ENCODE data around the gene ATP5MK. TPM values are rescaled to one million over a fixed set of nuclear protein-coding genes. Genes with fewer than 3 reads are reported as not detected.
"Not testable (repeated sequence)": the region's sequence is repeated elsewhere in the genome, so short reads cannot be mapped to it uniquely, and the experiment has no call there.

The ATP5MK gene, protein sequence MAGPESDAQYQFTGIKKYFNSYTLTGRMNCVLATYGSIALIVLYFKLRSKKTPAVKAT
- 100 to 1,000 TPM; 459 to 475 TPM for total RNA-seq

DNA sequence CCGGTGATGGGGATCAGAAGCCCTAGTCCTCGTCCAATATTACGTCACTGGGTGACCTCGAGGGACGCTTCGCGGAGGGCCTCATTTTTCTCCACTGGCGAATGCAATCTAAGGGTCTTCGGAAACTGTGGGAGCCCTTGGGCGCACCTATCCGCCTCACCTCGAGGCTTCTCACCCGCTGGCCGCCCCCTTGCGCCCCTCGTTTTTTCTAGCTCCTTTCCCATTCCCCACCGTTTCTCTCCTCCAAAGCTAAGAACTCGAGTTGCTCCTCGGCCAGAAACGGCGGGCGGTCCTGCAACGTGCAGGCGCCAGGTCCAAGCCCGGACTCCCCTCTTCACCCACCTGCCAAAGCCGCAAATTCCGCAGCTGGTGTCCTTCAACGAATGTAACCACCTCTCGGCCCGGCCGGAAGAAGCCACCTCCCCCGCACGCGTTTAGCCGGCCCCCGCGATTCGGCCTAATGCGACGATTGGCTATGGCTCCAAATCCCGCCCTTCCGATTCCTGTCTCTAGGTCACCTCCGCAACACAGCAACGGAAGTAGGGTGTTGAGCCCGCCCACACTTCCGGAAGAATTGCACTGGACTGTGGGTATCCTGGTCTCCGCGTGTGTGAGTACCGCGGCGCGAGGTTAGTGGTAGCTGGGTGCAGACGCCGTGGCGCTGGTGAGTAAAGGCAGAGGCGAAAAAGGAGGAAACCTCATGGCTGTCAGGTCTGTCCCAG is at the start of gene ATP5MK, which contains the start of gene PDCD11:
TSS of gene ATP5MK (minus strand) at position 409 of the 722 bp plus-strand sequence. CDS start 4,018 bp downstream, outside the sequence.
TSS of gene PDCD11 (plus strand) at position 560 of the 722 bp plus-strand sequence. CDS start 1,801 bp downstream, outside the sequence.
- POLR2A ChIA-PET: interaction anchor here (0.6 to 1.5 kb wide), 5 partner anchors 19 to 387 kb away, joined by 4 to 9 read pairs (median 4); no protein-coding TSS in a partner anchor
- CTCF ChIA-PET: interaction anchor here (1.3 to 1.4 kb wide), 3 partner anchors 23 to 81 kb away, joined by 3 to 4 read pairs (median 4); partner anchors contain the start of gene PCGF6

- ChIA-PET CTCF (interaction anchor here (2.0 kb wide), 1 partner anchor 40 kb away, joined by 5 read pairs; no protein-coding TSS in a partner anchor), POLR2A (no interaction called here)
Measured at GRCh38 chr10:103445366-103445765, 49.1 kb upstream of the ATP5MK start.

DNA sequence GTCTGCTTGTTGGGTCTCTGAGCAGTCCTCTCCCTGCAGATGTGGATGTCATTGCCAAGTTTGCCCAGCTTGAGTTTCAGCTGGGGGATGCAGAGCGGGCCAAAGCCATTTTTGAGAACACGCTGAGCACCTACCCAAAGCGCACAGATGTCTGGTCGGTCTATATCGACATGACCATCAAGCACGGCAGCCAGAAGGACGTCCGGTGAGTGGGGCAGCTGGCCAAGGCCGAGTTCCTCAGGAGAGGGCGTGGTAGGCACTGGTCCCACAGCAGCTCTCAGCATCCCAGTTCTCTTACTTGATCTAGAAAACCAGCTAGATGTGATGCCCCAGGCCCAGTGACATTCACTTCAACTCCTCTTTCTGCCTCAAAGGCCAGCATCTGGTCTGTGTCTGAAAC is 48.2 kb upstream of the ATP5MK start:
- CTCF ChIA-PET: no interaction called here
- POLR2A ChIA-PET: no interaction called here

GRCh38 chr10:103443475-103444185 is 47.4 kb upstream of the ATP5MK start:
- ChIA-PET CTCF (no interaction called here), POLR2A (no interaction called here)

GRCh38 chr10:103442031-103442461 is 45.8 kb upstream of the ATP5MK start:
- ChIA-PET POLR2A (no interaction called here), CTCF (no interaction called here)

- POLR2A ChIA-PET: no interaction called here
- CTCF ChIA-PET: no interaction called here
Measured at GRCh38 chr10:103441611-103442010, 45.3 kb upstream of the ATP5MK start.

- ChIA-PET POLR2A (no interaction called here), CTCF (no interaction called here)
Measured at GRCh38 chr10:103441206-103441605, 44.9 kb upstream of the ATP5MK start.

DNA sequence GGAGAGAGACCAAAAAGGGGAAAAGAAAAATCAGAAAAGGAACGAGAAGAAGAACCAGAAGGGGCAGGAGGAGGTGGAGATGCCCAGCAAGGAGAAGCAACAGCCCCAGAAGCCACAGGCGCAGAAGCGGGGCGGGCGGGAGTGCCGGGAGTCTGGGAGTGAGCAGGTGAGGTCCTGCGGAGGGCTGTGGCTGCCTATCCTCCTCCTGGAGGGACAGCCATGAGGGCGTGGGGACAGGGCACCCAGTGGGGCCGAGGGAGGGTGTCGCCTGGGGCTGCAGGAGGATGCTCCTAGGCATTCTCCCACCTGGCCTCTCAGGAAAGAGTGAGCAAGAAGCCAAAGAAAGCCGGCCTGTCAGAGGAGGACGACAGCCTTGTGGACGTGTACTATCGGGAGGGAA is 44.1 kb upstream of the ATP5MK start:
- CTCF ChIA-PET: interaction anchor here (1.0 kb wide), 1 partner anchor 36 kb away, joined by 3 read pairs; no protein-coding TSS in a partner anchor

DNA sequence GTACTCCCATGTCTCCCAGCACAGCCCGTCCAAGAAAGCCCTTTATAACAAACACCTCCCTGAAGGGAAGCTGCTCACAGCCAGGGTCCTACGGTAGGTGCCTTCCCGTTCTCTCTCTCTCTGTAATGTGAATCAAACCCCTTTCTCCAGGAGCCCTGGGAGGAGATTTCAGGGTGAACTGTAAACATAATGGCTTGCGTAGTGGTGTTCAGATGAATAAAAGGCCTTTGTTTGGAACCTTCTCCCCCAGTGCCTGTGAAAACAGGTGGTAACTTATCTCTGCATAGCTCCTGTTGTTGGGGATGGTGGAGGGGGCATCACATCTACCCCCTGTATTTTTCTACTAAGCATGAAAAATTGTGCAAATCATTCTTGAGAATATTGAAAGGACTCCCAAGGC is 43.5 kb upstream of the ATP5MK start:
- CTCF ChIA-PET: interaction anchor here (1.0 to 1.4 kb wide), 2 partner anchors 9 to 37 kb away, joined by 3 read pairs; no protein-coding TSS in a partner anchor
- POLR2A ChIA-PET: interaction anchor here (0.5 kb wide), 1 partner anchor 248 kb away, joined by 5 read pairs; no protein-coding TSS in a partner anchor

More for the DNA sequence above, 44.1 kb upstream of the ATP5MK start:
- POLR2A ChIA-PET: no interaction called here

GRCh38 chr10:103433858-103434257 is 37.6 kb upstream of the ATP5MK start:
- CTCF ChIA-PET: interaction anchor here (0.6 to 0.9 kb wide), 2 partner anchors 52 to 111 kb away, joined by 3 read pairs; no protein-coding TSS in a partner anchor
- POLR2A ChIA-PET: interaction anchor here (0.7 kb wide), 1 partner anchor 115 kb away, joined by 3 read pairs; no protein-coding TSS in a partner anchor

GRCh38 chr10:103431902-103432301 is 35.6 kb upstream of the ATP5MK start:
- ChIA-PET POLR2A (no interaction called here), CTCF (no interaction called here)

DNA sequence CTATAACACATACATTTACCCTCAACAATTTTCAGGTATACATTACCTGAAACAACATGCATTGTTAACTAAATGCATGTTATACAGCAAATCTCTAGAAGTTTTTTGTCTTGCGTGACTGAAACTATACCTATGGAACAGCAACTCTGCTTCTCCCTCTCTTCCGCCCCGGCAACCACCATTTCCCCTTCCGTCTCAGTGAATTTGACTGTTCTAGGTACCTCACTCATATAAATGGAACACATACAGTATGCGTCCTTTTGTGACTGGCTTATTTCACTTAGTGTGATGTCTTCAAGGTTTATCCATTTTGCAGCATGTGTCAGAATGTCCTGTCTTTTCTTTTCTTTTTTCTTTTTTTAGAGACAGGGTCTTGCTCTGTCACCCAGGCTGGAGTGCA is 33.4 kb upstream of the ATP5MK start:
- ChIA-PET POLR2A (no interaction called here), CTCF (no interaction called here)

DNA sequence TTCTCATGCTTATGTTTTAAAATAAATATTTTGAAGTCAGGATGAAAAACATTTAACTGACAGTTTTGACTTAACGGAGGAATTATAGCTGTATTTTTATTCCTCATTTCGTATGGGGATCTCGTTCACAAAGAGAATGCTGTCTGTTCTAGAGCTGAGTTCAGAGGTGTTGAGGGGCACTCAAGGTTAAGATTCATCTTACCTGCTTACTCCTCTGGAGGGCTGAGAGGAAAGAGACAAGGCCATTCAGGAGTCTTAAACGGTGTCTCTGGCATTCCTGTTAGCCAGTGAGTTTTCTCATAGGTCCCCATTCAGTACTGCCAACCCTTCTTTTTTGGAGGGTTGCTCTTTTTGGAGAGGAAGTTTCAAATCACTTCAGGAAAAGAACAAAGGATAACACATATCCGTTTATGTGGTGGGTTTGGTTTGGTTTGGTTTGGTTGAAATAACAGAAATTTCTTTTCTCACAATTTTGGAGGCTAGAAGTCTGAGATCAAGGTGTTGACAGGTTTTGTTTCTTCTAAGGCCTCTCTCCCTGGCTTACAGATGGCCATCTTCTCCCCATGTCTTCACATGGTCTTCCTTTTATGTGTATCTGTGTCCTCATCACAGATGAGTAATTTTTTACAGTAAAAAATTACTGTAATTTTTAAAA is 32.8 kb upstream of the ATP5MK start:
- ChIA-PET CTCF (no interaction called here), POLR2A (no interaction called here)

GRCh38 chr10:103427866-103428265 is 31.6 kb upstream of the ATP5MK start:
- ChIA-PET POLR2A (no interaction called here), CTCF (interaction anchor here (0.6 kb wide), 1 partner anchor 183 kb away, joined by 3 read pairs; no protein-coding TSS in a partner anchor)

- POLR2A ChIA-PET: no interaction called here
- CTCF ChIA-PET: interaction anchor here (2.0 kb wide), 1 partner anchor 28 kb away, joined by 5 read pairs; the partner anchor contains the start of gene CALHM2
Measured at GRCh38 chr10:103423748-103424147, 27.5 kb upstream of the ATP5MK start.

GRCh38 chr10:103419101-103419500 is 22.8 kb upstream of the ATP5MK start:
- POLR2A ChIA-PET: interaction anchor here (0.6 kb wide), 1 partner anchor 45 kb away, joined by 3 read pairs; no protein-coding TSS in a partner anchor
- CTCF ChIA-PET: interaction anchor here (1.3 to 1.4 kb wide), 2 partner anchors 31 to 67 kb away, joined by 6 read pairs; no protein-coding TSS in a partner anchor

GRCh38 chr10:103417601-103418000 is 21.3 kb upstream of the ATP5MK start:
- ChIA-PET POLR2A (no interaction called here), CTCF (interaction anchor here (0.8 to 1.8 kb wide), 6 partner anchors 8 to 63 kb away, joined by 3 to 6 read pairs (median 4); partner anchors contain the start of gene CALHM2)

- CTCF ChIA-PET: interaction anchor here (1.1 to 1.8 kb wide), 3 partner anchors 35 to 174 kb away, joined by 3 to 6 read pairs (median 4); partner anchors contain the start of gene CALHM2
- POLR2A ChIA-PET: not testable (repeated sequence)
Measured at GRCh38 chr10:103417148-103417469, 20.8 kb upstream of the ATP5MK start.

DNA sequence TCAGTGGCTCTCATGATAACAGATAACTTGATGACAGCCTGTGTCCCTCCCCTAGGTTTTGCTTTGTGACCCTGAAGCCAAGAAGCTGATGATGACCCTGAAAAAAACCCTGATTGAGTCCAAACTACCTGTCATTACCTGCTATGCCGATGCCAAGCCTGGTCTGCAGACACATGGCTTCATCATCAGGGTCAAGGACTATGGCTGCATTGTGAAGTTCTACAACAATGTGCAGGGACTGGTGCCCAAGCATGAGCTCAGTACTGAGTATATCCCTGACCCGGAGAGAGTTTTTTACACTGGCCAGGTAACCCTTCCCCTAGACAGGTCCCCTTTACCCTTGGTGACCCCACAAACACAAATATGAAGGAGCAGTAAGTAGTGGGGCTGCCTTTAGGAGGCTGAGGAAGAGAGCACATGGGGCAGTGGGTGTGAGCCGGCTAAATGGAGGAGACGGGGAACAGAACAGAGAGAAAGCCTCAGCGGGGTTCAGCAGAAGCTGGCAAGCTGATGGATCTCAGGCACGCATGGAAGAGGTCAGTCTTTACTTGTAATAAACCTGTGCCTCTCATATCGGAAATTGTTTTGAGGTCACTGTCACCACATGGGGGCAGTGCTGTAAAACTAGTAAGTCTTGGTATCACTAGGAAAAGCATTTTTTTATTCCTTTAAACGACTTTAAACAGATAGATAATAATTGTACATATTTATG is 20.3 kb upstream of the ATP5MK start:
- CTCF ChIA-PET: interaction anchor here (0.8 to 2.2 kb wide), 8 partner anchors 11 to 174 kb away, joined by 3 to 10 read pairs (median 4); partner anchors contain the start of gene CALHM2

More for the DNA sequence above, 20.3 kb upstream of the ATP5MK start:
- POLR2A ChIA-PET: no interaction called here

Data from activated CD8-positive, alpha-beta memory T cell treated with anti-CD3 and anti-CD28 coated beads for 36 hours (primary cell).